Left forelimb (tissue), 1 donor: ENCODE measurements around the gene RCOR3.

ENCODE experiments used
- DNase-seq: peaks from one replicate; pipeline ENCODE4 v3.0.0-alpha.2; 2018; ENCODE audit warnings: low spot score

RCOR3 gene

GRCh38 chr1:211324992-211325775 lies 66.0 kb downstream of the RCOR3 start:
- no peak for DNase-seq

- DNase-seq, result no peak
These were observed 67.0 kb downstream of the RCOR3 start for GRCh38 chr1:211326140-211326527.

- DNase-seq, result peak; percentile 86
These were observed 67.6 kb downstream of the RCOR3 start, which contains the start of gene TRAF5 for GRCh38 chr1:211326528-211327345. TSS of gene TRAF5 (plus strand) at chr1:211326833. CDS start at chr1:211353240, 26,407 bp downstream.

- DNase-seq, result no peak
These were observed 68.3 kb downstream of the RCOR3 start for GRCh38 chr1:211327346-211327921.

GRCh38 chr1:211328084-211328694 lies 69.0 kb downstream of the RCOR3 start:
- no peak for DNase-seq

GRCh38 chr1:211328866-211329475 lies 69.8 kb downstream of the RCOR3 start:
- DNase-seq, result no peak

- DNase-seq, result no peak
These were observed 70.6 kb downstream of the RCOR3 start for GRCh38 chr1:211329764-211330201.

- no peak for DNase-seq
These were observed 71.2 kb downstream of the RCOR3 start for GRCh38 chr1:211330282-211330936.

- DNase-seq, result no peak
These were observed 72.0 kb downstream of the RCOR3 start for GRCh38 chr1:211331011-211331709.

- no peak for DNase-seq
These were observed 73.0 kb downstream of the RCOR3 start for GRCh38 chr1:211332036-211332616.

GRCh38 chr1:211332830-211333229 lies 73.7 kb downstream of the RCOR3 start:
- no peak for DNase-seq

GRCh38 chr1:211333906-211334305 lies 74.7 kb downstream of the RCOR3 start:
- no peak for DNase-seq

- DNase-seq, result no peak
These were observed 75.8 kb downstream of the RCOR3 start for GRCh38 chr1:211334986-211335385.

- DNase-seq, result no peak
These were observed 76.5 kb downstream of the RCOR3 start for GRCh38 chr1:211335522-211336157.

GRCh38 chr1:211336161-211336560 lies 77.0 kb downstream of the RCOR3 start:
- DNase-seq, result no peak

GRCh38 chr1:211336775-211337174 lies 77.6 kb downstream of the RCOR3 start:
- DNase-seq, result no peak

GRCh38 chr1:211337430-211338223 lies 78.5 kb downstream of the RCOR3 start:
- no peak for DNase-seq

- no peak for DNase-seq
These were observed 79.1 kb downstream of the RCOR3 start for GRCh38 chr1:211338224-211338620.

- no peak for DNase-seq
These were observed 80.5 kb downstream of the RCOR3 start for GRCh38 chr1:211339631-211340041.
